NCI-H2227 (cell line): Measurements from ENCODE around the gene C1QL1.

Experiments used
- DNase-seq: peaks from one replicate; lab custom pipeline; 2025; ENCODE audit not compliant: unreplicated experiment; lab: John Stamatoyannopoulos, UW

Gene C1QL1

DNA sequence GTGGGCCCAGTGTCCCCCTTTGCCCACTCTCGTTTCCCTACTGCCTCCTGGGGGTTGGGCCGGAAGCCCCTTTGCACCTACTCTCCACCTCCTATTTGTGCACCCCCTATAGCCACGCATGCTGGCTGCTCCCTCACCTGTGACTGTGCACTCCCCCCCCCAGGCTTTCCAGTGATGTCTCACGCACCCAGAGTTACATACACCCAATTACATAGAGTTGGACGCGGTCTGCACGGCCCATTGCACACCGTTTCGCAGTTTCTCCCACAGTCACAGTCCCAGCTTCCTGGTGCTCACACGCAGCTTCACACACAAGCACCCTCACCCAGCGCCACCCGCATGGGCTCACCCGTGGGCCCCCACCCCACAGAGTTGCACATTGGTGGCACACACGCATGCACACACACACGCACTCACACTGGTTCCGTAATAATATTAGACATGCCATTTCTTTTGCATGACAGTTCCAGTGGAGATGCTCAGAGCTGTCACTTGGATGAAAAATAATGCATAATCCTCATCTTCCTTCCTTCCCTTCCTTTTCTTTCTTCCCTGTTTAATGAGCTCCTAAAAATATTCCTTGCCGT, 21.5 kb upstream of the C1QL1 start:
- no peak for DNase-seq

GRCh38 chr17:44988044-44988942, 20.2 kb upstream of the C1QL1 start:
- DNase-seq = no peak

GRCh38 chr17:44983563-44983962, 15.5 kb upstream of the C1QL1 start:
- no peak for DNase-seq

DNA sequence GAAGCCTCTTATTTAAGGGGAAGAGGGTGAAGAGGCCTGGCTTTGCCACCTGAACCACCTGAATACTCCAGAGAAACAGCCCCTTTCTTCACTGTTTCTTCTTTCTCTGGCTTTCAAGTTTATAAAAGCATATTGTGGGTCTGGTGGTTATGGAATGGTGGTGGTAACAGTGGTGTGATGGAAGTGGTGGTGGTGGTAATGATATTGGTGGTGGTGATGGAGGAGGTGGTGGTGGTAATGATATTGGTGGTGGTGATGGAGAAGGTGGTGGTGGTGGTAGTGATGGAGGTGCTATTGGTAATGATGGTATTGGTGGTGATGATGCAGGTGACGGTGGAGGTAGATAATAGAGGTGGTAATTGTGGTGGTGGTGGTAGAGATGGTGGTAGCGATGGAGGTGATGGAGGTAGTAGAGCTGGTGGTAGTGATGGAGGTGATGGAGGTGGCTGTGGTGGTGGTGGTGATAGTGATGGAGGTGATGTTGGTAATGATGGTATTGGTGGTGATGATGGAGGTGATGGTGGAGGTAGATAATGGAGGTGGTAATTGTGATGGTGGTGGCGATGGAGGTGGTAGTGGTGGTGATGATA, 14.1 kb upstream of the C1QL1 start:
- DNase-seq = no peak

- no peak for DNase-seq
These were observed 13.3 kb upstream of the C1QL1 start for GRCh38 chr17:44981221-44981968.

DNA sequence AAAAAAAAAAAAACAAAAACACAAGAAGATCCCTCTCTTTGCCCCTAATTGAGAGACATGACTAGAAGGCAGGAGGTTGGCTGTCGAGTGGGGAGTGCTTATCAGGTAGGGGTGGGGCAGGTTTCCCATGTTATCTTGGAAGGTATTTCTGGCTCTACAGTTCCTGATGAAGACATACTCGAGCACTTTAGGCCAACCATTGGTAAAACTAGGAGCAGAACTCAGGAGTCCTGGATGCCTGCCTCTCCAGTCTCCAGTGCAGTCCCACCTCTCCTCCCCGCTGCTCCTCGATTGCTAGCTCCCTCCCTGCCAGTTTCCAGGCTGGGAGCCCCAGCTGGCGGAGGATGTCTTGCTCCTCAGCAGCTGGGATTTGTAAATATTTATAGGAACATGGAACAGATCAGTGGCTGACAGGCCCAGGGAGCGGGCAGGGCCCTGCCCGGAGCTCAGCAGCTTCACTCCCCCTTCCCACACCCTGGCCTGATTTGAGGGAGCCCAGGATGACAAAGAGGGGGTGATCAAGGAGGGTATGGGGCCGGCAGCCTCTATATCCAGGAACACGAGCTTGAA, 11.4 kb upstream of the C1QL1 start:
- DNase-seq = peak; percentile 23

DNA sequence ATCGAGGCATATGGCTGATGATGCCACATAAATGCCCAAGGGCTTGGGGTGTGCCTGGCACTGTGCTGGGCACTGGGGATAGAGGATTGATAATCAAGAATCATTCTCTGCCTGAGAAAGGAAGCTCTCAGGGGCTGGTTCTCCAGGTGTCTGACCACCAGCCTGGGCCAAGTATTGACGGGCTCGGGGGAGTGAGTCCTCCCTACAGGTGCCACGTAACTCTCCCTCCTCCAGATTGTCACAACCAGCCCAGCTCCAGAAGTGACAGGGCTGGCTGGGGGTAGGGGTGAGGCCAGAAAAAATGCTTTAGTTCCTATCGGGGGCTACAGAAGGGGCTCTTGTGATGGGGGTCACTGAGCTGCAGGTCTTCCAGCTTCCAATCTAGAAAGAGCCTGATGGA, 10.7 kb upstream of the C1QL1 start:
- no peak for DNase-seq

DNA sequence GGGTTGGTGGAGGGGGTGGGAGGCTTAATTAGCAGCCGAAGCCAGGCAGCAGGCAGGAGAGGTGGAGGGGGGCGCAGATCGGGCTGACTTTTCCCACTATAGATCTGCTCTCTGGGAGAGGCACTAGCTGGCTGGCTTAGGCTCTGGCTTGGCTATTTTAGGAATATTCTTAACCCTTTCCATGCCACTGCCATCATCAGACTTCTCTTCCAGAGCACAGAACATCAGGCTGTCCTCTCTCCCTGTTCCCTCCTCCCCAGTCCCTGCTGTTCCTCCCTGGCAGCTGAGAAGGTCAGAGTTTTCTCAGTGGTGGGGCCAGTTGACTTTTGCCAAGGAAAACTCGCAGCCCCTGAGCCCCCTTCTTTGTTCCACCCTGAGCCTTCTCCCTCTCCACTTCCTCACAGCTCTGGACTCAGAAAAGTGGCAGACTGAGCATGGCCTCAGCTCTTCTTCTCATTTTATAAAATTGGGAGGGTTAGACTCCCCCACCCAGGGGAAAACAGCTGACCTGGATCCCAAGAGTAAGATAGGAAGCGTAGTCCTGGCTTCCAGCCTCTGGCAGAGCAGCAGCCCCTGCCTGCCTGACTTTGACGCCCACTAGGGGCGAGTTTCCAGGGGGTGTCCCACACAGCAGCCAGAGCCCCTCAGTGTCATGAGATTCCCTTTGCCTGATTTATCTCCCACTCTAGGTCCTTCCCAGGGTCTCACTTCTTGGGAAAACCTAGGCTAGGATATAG, 9.9 kb upstream of the C1QL1 start:
- no peak for DNase-seq

DNA sequence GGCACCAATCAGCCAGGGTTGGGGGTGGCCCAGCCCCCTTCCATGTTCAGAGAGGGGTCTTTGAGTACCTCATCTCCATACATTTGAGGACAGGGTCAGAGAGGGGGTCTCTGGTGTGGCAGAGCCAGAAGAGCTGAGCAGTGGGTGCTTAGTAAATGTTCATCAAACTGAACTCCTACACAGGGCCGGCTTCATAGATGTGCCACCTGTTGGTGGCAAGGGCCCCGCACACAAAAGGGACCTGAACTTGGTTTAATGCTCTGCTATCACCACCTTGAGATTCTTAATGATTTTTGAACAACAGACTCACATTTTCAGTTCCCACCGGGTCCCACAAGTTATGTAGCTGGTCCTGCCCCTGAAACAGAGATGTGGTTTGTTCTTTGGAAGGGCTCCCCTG, 9.0 kb upstream of the C1QL1 start:
- DNase-seq = no peak

DNA sequence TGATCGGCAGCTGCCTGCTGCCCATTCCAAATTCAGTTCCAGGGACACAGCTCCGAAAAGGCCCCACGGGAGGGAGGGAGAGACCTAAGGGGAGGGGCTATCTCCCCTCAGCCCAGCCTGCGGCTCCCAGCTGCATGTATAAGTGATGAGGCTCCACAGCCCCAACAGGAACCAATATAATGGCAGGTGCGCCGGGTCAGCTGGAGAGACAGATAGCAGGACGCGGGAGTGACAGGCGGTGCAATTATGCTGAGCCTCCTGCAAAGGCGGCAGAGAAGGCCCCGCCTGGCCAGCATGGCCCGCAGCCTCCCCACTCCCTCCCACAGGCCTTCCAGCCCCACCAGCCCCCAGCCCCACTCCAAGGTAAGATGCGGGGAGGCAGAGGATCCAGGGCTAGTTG, 8.1 kb upstream of the C1QL1 start:
- DNase-seq = peak; percentile 82

DNA sequence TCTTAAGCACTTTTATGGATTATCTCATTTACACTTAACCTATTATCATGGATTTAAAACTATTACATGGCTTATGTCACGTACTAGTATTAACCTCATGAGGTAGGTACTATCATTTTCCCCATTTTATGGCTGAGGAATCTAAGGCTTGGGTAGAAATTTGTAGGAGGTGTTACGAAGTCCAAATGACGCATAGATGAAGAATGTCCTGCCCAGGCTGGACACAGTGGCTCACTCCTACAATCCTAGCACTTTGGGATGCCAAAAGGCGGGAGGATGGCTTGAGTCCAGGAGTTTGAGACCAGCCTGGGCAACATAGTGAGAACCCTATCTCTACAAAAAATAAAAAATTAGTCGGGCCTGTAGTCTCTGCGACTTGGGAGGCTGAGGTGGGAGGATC, 4.8 kb upstream of the C1QL1 start:
- DNase-seq = no peak

GRCh38 chr17:44971776-44972483, 3.8 kb upstream of the C1QL1 start:
- no peak for DNase-seq

DNA sequence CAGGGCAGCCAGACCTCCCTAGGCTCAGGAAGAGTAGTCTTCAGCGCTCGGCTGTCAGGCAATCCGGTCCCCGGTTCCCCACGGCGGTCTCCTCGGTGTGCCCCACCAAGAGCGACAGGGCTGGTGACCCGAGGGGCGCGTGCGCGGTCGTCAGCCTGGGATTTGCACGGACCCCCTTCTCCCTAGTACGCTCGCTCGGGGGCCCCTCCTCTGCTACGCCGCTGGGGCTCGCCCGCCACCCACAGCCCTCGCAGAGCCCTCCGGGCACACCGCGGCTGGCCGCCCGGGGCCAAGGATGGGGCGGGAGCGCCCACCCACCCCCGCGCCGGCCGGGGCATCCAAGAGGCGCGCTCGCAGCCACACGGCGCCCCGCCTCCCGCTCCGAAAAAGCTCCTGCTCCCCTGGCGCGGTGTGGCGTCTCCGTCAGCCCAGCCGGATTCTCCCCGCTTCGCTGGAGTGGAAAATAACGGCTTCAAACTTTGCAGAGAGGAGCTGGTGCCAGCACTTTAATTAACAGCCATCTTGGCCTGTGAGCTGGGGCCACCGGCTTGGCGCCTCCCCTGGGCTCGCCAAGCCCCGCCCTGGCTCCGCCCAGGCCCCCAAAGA, 2.1 kb upstream of the C1QL1 start:
- peak; percentile 63 for DNase-seq

- DNase-seq = no peak
These were observed 1.2 kb upstream of the C1QL1 start for GRCh38 chr17:44969144-44969780.

DNA sequence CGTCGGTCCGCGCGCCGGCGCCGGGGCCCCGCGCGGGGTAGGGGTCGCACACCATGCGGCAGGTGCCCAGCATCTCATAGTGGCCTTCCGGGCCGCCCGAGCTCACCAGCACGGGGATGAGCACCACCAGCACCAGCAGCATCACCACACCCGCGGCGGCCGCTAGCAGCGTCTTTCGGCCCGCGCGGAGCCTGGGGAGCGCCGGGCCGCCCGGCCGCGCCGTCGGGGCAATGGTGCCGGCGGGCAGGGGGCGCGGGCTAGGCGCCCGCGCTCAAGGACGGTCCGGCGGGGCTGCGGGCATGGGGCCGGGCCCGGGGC, 237 bp downstream of the C1QL1 start:
- DNase-seq = no peak

- DNase-seq = peak; percentile 58
These were observed 837 bp downstream of the C1QL1 start for GRCh38 chr17:44967026-44967906.

DNA sequence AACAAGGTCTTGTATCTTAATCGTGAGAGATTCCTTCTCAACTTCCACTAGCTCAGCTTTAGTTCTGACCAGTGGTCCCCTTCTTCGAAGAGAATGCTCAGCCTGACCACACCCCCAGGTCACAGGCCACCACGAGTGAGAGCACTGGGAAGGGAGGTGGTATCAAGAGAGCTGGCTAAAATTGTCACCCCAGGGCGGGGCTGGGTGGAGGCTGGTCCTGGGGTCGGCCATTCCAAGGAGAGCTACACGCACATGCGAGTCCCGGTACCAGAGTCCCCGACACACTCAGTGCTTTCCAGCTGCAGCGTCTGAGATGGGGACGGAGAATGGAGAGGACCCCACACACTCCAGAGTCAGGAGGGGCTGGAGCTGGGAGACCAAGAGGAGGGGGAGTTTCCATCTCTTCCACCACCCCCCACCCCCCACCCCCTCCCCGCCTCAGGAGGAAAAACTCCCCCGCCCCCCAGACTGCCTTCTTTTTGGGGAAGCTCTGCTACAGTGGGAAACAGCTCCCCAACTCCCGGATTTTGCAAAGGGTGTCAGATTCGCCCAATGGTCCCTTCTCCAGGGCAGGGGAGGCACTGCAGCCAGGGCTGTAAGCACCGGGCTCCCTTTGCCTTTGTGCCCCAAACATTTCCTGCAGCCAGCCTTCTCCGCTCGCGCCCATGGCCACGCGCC, 1.6 kb downstream of the C1QL1 start:
- no peak for DNase-seq
